HUES48 (cell line): ENCODE results near the gene UGT1A6.

ENCODE experiments used
- H3K27ac ChIP-seq: one replicate; pipeline ENCODE4 v1.7.0; 2013; ENCODE audit warnings: low read depth, low read length, inconsistent platforms
- H3K27me3 ChIP-seq: 2 replicates; pipeline ENCODE4 v1.6.1; 2013; ENCODE audit warnings: mild to moderate bottlenecking, low read length; ENCODE audit not compliant: control insufficient read depth, insufficient read depth
- H3K36me3 ChIP-seq: 2 replicates; pipeline ENCODE4 v1.6.1; 2013; ENCODE audit warnings: low read length; ENCODE audit not compliant: control insufficient read depth, insufficient read depth
- H3K4me1 ChIP-seq: 2 replicates; pipeline ENCODE4 v1.6.1; 2013; ENCODE audit warnings: mild to moderate bottlenecking, low read length; ENCODE audit not compliant: control insufficient read depth, insufficient read depth
- H3K4me3 ChIP-seq: 2 replicates; pipeline ENCODE4 v1.5.1; 2013; ENCODE audit warnings: mild to moderate bottlenecking, low read depth, low read length
- H3K9ac ChIP-seq: 2 replicates; pipeline ENCODE4 v1.6.1; 2013; ENCODE audit warnings: mild to moderate bottlenecking, low read depth, low read length, moderate library complexity
- H3K9me3 ChIP-seq: 2 replicates; pipeline ENCODE4 v1.6.1; 2013; ENCODE audit warnings: low read length; ENCODE audit not compliant: control insufficient read depth, insufficient read depth

UGT1A6 gene

DNA sequence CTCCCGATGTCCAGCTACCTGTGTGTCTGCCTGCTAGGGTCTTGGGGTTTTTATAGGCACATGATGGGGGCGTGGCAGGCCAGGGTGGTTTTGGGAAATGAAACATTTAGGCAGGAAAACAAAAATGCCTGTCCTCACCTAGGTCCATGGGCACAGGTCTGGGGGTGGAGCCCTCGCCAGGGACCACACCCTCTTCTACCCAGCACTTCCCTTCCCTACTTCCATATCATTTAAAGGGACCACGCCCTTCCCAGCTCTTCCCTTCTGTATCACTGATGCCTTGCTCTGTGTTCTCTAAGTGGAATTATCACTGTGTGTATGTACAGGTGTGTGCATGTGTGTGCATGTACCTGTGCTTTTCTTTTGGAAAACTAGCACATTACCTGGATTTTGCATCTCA is 73.7 kb downstream of the UGT1A6 start:
- H3K27ac ChIP-seq, result no peak overlapping the region
- H3K9me3 ChIP-seq, result no peaks in the 10 kb centered on the region
- H3K36me3 ChIP-seq, result no peaks in the 10 kb centered on the region
- no peaks in the 10 kb centered on the region for H3K27me3 ChIP-seq
- no peak overlapping the region for H3K9ac ChIP-seq
- H3K4me1 ChIP-seq, result no peaks in the 10 kb centered on the region
- H3K4me3 ChIP-seq, result no peak overlapping the region

DNA sequence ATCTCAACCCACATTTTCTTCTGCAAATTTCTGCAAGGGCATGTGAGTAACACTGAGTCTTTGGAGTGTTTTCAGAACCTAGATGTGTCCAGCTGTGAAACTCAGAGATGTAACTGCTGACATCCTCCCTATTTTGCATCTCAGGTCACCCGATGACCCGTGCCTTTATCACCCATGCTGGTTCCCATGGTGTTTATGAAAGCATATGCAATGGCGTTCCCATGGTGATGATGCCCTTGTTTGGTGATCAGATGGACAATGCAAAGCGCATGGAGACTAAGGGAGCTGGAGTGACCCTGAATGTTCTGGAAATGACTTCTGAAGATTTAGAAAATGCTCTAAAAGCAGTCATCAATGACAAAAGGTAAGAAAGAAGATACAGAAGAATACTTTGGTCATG is 75.4 kb downstream of the UGT1A6 start:
- Histone ChIP-seq H3K27me3 (no peaks in the 10 kb centered on the region), H3K4me3 (no peak overlapping the region), H3K9ac (no peak overlapping the region), H3K27ac (no peak overlapping the region), H3K9me3 (no peaks in the 10 kb centered on the region), H3K36me3 (no peaks in the 10 kb centered on the region), H3K4me1 (no peaks in the 10 kb centered on the region)

DNA sequence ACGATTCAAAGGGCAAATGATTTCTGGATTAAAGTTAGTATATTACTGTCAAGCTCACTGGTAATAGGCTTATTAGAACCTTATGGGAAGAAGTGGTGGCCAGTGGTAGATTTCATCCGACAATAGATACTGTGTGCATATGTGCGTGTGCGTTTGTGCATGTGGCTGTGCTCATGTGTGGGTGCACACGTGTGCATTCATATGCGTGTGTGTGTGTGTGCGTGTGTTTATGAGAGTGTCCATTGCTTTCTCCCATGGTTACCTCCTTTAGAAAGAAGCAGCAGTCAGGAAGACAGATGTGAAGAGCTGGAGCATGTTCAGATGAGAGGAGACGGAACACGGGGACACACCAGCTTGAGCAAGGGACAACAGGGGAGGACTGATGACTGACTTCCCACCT is 76.6 kb downstream of the UGT1A6 start:
- Histone ChIP-seq H3K9ac (no peak overlapping the region), H3K4me1 (no peaks in the 10 kb centered on the region), H3K27me3 (no peaks in the 10 kb centered on the region)

DNA sequence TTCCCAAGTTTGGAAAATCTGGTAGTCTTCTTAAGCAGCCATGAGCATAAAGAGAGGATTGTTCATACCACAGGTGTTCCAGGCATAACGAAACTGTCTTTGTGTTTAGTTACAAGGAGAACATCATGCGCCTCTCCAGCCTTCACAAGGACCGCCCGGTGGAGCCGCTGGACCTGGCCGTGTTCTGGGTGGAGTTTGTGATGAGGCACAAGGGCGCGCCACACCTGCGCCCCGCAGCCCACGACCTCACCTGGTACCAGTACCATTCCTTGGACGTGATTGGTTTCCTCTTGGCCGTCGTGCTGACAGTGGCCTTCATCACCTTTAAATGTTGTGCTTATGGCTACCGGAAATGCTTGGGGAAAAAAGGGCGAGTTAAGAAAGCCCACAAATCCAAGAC is 79.5 kb downstream of the UGT1A6 start:
- H3K27ac ChIP-seq, result no peak overlapping the region
- no peaks in the 10 kb centered on the region for H3K36me3 ChIP-seq
- H3K9ac ChIP-seq, result no peak overlapping the region
- H3K27me3 ChIP-seq, result no peaks in the 10 kb centered on the region
- H3K4me1 ChIP-seq, result no peaks in the 10 kb centered on the region
- no peak overlapping the region for H3K4me3 ChIP-seq
- peaks cover 13% of the 10 kb centered on the region for H3K9me3 ChIP-seq

More for the DNA sequence above, 76.6 kb downstream of the UGT1A6 start:
- Histone ChIP-seq H3K9me3 (no peaks in the 10 kb centered on the region), H3K27ac (no peak overlapping the region), H3K36me3 (no peaks in the 10 kb centered on the region), H3K4me3 (no peak overlapping the region)

DNA sequence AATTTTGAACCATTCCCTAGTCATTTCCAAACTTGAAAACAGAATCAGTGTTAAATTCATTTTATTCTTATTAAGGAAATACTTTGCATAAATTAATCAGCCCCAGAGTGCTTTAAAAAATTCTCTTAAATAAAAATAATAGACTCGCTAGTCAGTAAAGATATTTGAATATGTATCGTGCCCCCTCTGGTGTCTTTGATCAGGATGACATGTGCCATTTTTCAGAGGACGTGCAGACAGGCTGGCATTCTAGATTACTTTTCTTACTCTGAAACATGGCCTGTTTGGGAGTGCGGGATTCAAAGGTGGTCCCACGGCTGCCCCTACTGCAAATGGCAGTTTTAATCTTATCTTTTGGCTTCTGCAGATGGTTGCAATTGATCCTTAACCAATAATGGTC is 79.9 kb downstream of the UGT1A6 start:
- Histone ChIP-seq H3K27ac (no peak overlapping the region), H3K9me3 (peaks cover 17% of the 10 kb centered on the region), H3K4me1 (no peaks in the 10 kb centered on the region), H3K4me3 (no peak overlapping the region), H3K27me3 (no peaks in the 10 kb centered on the region), H3K9ac (no peak overlapping the region), H3K36me3 (no peaks in the 10 kb centered on the region)

DNA sequence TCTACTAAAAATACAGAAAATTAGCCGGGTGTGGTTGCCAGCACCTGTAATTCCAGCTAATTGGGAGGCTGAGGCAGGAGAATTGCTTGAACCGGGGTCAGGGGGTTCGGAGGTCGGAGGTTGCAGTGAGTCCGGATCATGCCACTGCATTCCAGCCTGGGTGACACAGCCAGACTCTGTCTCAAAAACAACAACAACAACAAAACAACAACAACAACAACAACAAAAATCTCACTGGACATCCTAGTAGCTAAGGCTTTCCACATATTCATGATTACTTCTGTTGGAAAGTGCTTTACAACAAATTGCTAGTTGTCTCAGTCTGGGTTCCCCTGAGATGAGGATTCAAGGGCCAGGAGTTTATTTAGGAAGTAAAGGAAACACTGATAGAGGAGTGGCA is 81.2 kb downstream of the UGT1A6 start:
- Histone ChIP-seq H3K9ac (no peak overlapping the region), H3K9me3 (peaks cover 17% of the 10 kb centered on the region), H3K4me1 (no peaks in the 10 kb centered on the region), H3K4me3 (no peak overlapping the region), H3K36me3 (no peaks in the 10 kb centered on the region), H3K27me3 (no peaks in the 10 kb centered on the region), H3K27ac (no peak overlapping the region)

DNA sequence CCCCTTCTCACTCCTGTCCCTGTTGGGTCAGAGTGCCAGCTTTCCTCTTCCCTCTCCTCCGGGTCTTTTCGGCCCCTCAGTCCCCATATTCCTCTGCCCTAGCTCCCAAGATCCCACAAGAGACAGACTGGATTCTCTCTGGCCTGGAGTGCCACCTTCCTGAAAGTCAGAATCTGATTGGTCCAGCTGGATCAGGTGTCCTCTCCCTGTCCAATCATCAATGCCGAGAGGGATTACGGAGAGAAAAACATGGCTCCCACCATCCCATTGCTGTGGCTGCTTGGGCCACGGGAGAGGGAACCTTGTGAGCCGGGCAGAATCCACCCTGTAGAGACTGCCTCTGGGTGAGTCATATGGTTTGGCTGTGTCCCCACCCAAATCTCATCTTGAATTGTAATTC is 82.7 kb downstream of the UGT1A6 start:
- no peak overlapping the region for H3K4me3 ChIP-seq
- no peaks in the 10 kb centered on the region for H3K27me3 ChIP-seq
- H3K9ac ChIP-seq, result no peak overlapping the region
- H3K36me3 ChIP-seq, result no peaks in the 10 kb centered on the region
- H3K27ac ChIP-seq, result no peak overlapping the region
- peaks cover 24% of the 10 kb centered on the region for H3K9me3 ChIP-seq
- no peaks in the 10 kb centered on the region for H3K4me1 ChIP-seq

DNA sequence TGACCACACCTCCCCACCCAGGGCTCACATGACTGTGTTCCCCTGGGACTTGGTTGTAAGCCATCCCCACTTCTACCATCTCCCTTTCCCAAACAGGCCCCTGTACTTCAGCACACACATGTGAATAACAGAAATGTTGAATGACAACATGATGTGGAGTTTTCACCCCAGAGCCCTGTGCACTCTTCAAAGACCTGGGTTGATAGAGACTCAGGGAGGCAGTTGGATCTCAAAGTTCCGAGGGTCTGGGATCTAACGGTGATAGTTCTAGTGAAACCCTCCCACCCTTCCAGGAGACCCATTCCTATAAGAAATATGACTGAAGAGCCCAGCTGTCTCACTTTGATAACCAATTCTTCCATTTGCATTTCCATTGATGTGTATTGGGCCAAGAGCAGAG is 85.3 kb downstream of the UGT1A6 start, which contains the start of gene MROH2A:
Gene MROH2A (plus strand): TSS at position 301 of the 400 bp plus-strand sequence. CDS start 1,029 bp downstream, outside the sequence.
- Histone ChIP-seq H3K27ac (no peak within 1 kb of the TSS), H3K36me3 (no peaks in the 10 kb centered on the region), H3K9me3 (peaks cover 26% of the 10 kb centered on the region), H3K27me3 (no peaks in the 10 kb centered on the region), H3K4me3 (no peak within 1 kb of the TSS), H3K4me1 (no peaks in the 10 kb centered on the region), H3K9ac (no peak within 1 kb of the TSS)

DNA sequence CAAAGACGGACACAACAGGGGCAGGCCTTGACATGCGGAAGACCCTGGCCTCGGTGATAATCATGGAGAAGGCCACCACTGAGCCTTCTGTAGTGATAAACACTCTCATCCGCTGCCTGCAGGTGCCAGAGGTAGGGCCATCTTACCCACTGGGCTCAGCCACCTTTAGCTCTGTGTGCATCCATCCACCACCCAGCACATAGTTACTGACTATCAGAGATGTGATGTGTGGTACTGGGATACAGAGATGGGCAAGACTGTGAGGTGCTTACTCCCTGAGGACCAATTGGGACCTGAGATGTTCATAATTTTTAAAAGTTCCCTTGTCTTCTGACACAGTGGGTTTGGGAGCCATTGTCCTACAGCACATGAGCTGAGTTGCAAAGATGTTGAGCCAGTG is 87.0 kb downstream of the UGT1A6 start:
- Histone ChIP-seq H3K4me3 (no peak overlapping the region), H3K27ac (no peak overlapping the region), H3K36me3 (no peaks in the 10 kb centered on the region), H3K27me3 (no peaks in the 10 kb centered on the region), H3K9me3 (peaks cover 26% of the 10 kb centered on the region), H3K9ac (no peak overlapping the region), H3K4me1 (no peaks in the 10 kb centered on the region)

DNA sequence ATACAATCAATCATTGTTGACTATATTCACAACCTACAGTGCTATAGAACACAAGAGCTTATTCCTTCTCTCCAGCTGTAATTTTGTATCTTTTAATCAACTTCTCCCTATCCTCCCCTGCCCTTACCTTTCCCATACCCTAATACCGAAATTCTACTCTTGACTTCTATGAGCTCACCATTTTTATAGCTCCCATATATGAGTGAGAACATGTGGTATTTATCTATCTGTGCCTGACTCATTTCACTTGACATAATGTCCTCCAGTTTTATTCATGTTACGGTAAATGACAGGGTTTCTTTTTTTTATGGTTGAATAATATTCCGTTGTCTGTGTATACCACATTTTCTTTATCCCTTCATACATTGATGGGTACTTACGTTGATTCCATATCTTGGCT is 88.1 kb downstream of the UGT1A6 start:
- Histone ChIP-seq H3K27ac (no peak overlapping the region), H3K4me1 (no peaks in the 10 kb centered on the region), H3K9me3 (peaks cover 21% of the 10 kb centered on the region), H3K27me3 (no peaks in the 10 kb centered on the region), H3K9ac (no peak overlapping the region), H3K36me3 (no peaks in the 10 kb centered on the region), H3K4me3 (no peak overlapping the region)

DNA sequence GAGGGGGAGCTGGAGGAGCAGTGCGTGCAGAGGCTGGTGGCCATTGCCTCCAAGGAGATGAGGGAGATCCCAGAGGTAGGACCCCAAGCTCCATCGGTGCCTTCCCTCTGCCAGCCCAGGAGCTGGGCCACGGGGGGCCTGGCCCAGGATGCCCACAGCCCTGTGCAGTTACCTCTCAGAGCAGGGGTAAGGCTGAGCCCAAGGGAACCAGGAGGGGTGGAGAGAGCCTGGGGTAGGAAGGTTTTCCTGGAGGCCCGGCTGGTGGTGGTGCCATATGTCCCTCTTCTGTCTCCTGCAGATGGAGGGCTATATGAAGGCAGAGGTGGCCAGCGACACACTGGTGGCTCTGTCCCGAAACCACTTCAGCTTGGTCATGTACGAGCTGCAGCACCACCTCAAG is 96.9 kb downstream of the UGT1A6 start:
- no peak overlapping the region for H3K27ac ChIP-seq
- H3K27me3 ChIP-seq, result no peaks in the 10 kb centered on the region
- no peak overlapping the region for H3K4me3 ChIP-seq
- H3K9ac ChIP-seq, result no peak overlapping the region
- H3K9me3 ChIP-seq, result no peaks in the 10 kb centered on the region; the same call in 1 of the 2 replicates
- H3K4me1 ChIP-seq, result no peaks in the 10 kb centered on the region
- no peaks in the 10 kb centered on the region for H3K36me3 ChIP-seq
